ENCODE measurements around the gene OGDH.

GRCh38 chr7:44748948-44749731 is 142.7 kb downstream of the OGDH start:
- TF ChIP-seq ZFP30 (CRISPR knock-in tag; IDR thresholded peaks at IDR 0.05): no peak
- no peak for TF ChIP-seq CREB5 (CRISPR knock-in tag; IDR thresholded peaks at IDR 0.05; ENCODE audit: low read depth)
- TF ChIP-seq PATZ1 (CRISPR knock-in tag; IDR thresholded peaks at IDR 0.05; ENCODE audit: borderline replicate concordance): no peak
- TF ChIP-seq CSRNP3 (CRISPR knock-in tag; IDR thresholded peaks at IDR 0.05): no peak
- TF ChIP-seq TSHZ2 (CRISPR knock-in tag; IDR thresholded peaks at IDR 0.05): no peak
- no peak for TF ChIP-seq POU6F1 (CRISPR knock-in tag; IDR thresholded peaks at IDR 0.05; ENCODE audit: borderline replicate concordance, low read depth)
- no peak for TF ChIP-seq TCF4 (CRISPR knock-in tag; IDR thresholded peaks at IDR 0.05; ENCODE audit: borderline replicate concordance)
- 0 out of 2 replicates have a peak, but pooled peaks have one; percentile 12 for TF ChIP-seq ZNF565 (CRISPR knock-in tag; conservative IDR thresholded peaks at IDR 0.05; ENCODE audit: low read depth)
- no peak for TF ChIP-seq RARB (CRISPR knock-in tag; IDR thresholded peaks at IDR 0.05)
- TF ChIP-seq ZNF8 (CRISPR knock-in tag; IDR thresholded peaks at IDR 0.05): no peak
- TF ChIP-seq ZC3H10 (CRISPR knock-in tag; IDR thresholded peaks at IDR 0.05): no peak
- peak; percentile 48; the same call in 1 of the 2 replicates for TF ChIP-seq SNAI2 (CRISPR knock-in tag; IDR thresholded peaks at IDR 0.05)
- no peak for TF ChIP-seq ARNTL (CRISPR knock-in tag; IDR thresholded peaks at IDR 0.05; ENCODE audit: borderline replicate concordance, low read depth)
- no peak for TF ChIP-seq ZFP3 (CRISPR knock-in tag; IDR thresholded peaks at IDR 0.05)
